ENCODE results near the gene DET1. TPM values are rescaled to one million over a fixed set of nuclear protein-coding genes. Genes with fewer than 3 reads are reported as not detected.

The DET1 gene
- 1 to 10 TPM; 2.2 to 2.8 TPM for total RNA-seq
- polyA plus RNA-seq (2013, experiment 1 of 2) = 5.9 TPM
- 5.3 TPM for polyA plus RNA-seq (2013, experiment 2 of 2)
- total RNA-seq = 0.37 to 15.0 (median 2.1) reads per million in 172 experiments

DNA sequence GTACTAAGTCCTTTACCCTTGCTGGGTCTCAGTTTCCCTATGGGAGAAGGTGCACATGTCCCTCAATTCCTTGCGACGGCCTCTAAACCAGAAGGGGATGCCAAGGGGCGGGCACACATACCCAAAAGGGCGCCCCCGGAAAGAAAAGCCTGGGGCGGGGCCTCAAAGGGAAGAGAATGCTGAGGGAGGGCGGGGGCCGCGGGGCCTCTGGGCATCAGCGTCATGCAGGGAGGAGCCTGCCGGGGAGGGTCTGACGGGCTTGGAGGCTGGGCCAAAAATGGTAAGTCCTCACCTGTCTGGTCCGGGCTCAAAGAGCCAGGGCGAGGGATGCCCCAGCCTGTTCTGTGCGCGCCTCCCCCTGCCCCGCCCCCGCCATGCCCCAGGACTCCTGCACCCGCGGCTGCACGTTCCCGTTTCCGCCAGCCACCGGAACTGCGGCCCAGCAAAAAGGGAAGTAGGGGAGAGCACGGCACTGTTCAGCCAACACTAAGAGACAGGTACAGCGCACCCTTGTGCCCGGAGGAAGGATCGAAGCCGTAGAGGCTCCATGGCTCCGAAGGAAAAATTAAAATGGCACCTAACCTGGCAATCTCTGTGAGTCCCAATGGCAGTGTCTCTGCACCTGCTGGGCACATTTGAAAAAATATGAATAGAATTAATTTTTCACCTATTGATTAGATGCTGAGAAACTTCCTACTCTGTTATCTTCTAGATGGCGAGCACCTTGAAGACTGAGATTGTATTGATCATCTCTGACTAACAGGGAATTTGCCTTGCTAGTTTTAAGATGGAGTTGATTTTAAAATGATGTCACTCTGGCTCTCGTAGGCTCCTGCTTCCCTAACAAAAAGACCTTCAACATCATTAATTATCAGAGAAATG, at the start of gene DET1:
Gene DET1 (minus strand): TSS at position 434 of the 882 bp plus-strand sequence. CDS start 14,976 bp downstream, outside the sequence.
- peak; percentile 74 for TF ChIP-seq CTCF (IDR thresholded peaks at IDR 0.05)
- DNase-seq (peak; percentile 90 to 98 (median 94)), ATAC-seq (ENCODE audit: poor library complexity) (peak; percentile 91)
- Mint-ChIP-seq H3K27ac (peak within 1 kb of the TSS; percentile 95), H3K4me3 (peak within 1 kb of the TSS; percentile 91), H3K4me1 (ENCODE audit: low read depth) (peaks cover 19% of the 10 kb centered on the region), H3K36me3 (ENCODE audit: low read depth) (no peaks in the 10 kb centered on the region), H3K27me3 (no peaks in the 10 kb centered on the region), H3K9me3 (no peaks in the 10 kb centered on the region)
- H3K27me3 ChIP-seq (ENCODE audit: control insufficient read depth in 1 of 2, insufficient read depth in 2 of 2, low read length in 2 of 2) = no peaks in the 10 kb centered on the region
- no peaks in the 10 kb centered on the region for H3K36me3 ChIP-seq (ENCODE audit: insufficient read depth, low read length)
- H3K4me3 ChIP-seq (ENCODE audit: low read length) = peak within 1 kb of the TSS; percentile 66
- POLR2A ChIA-PET = no interaction called here
- CTCF ChIA-PET = no interaction called here
- no peaks in the 10 kb centered on the region for H3K9me3 ChIP-seq (ENCODE audit: control insufficient read depth in 1 of 2, insufficient read depth in 1 of 2, low read length in 2 of 2)
- peaks cover 10% of the 10 kb centered on the region for H3K4me1 ChIP-seq (ENCODE audit: insufficient read depth, low read length)
- intact Hi-C loops (cut with DNase I, micrococcal nuclease) = loop anchor here (1.0 to 10.0 kb wide), 7 partner anchors 75 to 788 kb away; partner anchors contain the start of genes AEN (in 2 of the 2), ABHD2 (in 1 of the 2), MRPL46 (in 1 of the 2) and MRPS11 (in 1 of the 2)
- H3K27ac ChIP-seq (ENCODE audit: low read depth in 1 of 2, low read length in 2 of 2) = peak within 1 kb of the TSS; percentile 64 to 74

- Mint-ChIP-seq H3K36me3 (ENCODE audit: low read depth) (no peaks in the 10 kb centered on the region), H3K4me3 (no peak overlapping the region), H3K27me3 (peaks cover 7% of the 10 kb centered on the region), H3K4me1 (ENCODE audit: low read depth) (no peaks in the 10 kb centered on the region), H3K9me3 (no peaks in the 10 kb centered on the region), H3K27ac (no peak overlapping the region)
- ATAC-seq (ENCODE audit: poor library complexity) (no peak), DNase-seq (no peak)
- Histone ChIP-seq H3K4me3 (ENCODE audit: low read length) (no peak overlapping the region), H3K4me1 (ENCODE audit: insufficient read depth, low read length) (no peaks in the 10 kb centered on the region), H3K27ac (ENCODE audit: low read depth in 1 of 2, low read length in 2 of 2) (no peak overlapping the region), H3K27me3 (ENCODE audit: control insufficient read depth in 1 of 2, insufficient read depth in 2 of 2, low read length in 2 of 2) (no peaks in the 10 kb centered on the region), H3K9me3 (ENCODE audit: control insufficient read depth in 1 of 2, insufficient read depth in 1 of 2, low read length in 2 of 2) (no peaks in the 10 kb centered on the region), H3K36me3 (ENCODE audit: insufficient read depth, low read length) (no peaks in the 10 kb centered on the region)
- POLR2A ChIA-PET = no interaction called here
- intact Hi-C loops (cut with DNase I, micrococcal nuclease) = no loop called here
- CTCF ChIA-PET = no interaction called here
- no peak for TF ChIP-seq CTCF (IDR thresholded peaks at IDR 0.05)
These were observed 44.9 kb upstream of the DET1 start for GRCh38 chr15:88591384-88591783.

DNA sequence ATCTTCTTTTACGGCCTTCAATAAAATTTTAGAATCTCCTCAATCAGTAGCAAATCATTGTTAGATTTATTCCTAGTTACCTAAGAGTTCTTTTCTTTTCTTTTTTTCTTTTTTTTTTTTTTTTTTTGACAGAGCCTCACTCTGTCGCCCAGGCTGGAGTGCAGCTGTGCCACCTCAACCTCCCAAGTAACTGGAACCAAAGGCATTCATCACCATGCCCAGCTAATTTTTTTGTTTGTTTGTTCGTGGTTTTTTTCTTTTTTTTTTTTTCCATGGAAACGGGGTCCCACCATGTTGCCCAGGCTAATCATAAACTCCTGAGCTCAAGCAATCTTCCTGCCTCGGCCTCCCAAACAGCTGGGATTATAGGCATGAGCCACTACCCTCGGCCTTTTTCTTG, 44.3 kb upstream of the DET1 start:
- ATAC-seq (ENCODE audit: poor library complexity) (no peak), DNase-seq (no peak)
- peaks cover 7% of the 10 kb centered on the region for H3K27me3 Mint-ChIP-seq
- H3K4me3 Mint-ChIP-seq = no peak overlapping the region
- Histone ChIP-seq H3K4me3 (ENCODE audit: low read length) (no peak overlapping the region), H3K4me1 (ENCODE audit: insufficient read depth, low read length) (no peaks in the 10 kb centered on the region), H3K9me3 (ENCODE audit: control insufficient read depth in 1 of 2, insufficient read depth in 1 of 2, low read length in 2 of 2) (no peaks in the 10 kb centered on the region), H3K27ac (ENCODE audit: low read depth in 1 of 2, low read length in 2 of 2) (no peak overlapping the region), H3K27me3 (ENCODE audit: control insufficient read depth in 1 of 2, insufficient read depth in 2 of 2, low read length in 2 of 2) (no peaks in the 10 kb centered on the region), H3K36me3 (ENCODE audit: insufficient read depth, low read length) (no peaks in the 10 kb centered on the region)
- intact Hi-C loops (cut with DNase I, micrococcal nuclease) = no loop called here
- TF ChIP-seq CTCF (IDR thresholded peaks at IDR 0.05) = no peak
- ChIA-PET CTCF (no interaction called here), POLR2A (no interaction called here)
- no peaks in the 10 kb centered on the region for H3K4me1 Mint-ChIP-seq (ENCODE audit: low read depth)
- no peak overlapping the region for H3K27ac Mint-ChIP-seq
- no peaks in the 10 kb centered on the region for H3K36me3 Mint-ChIP-seq (ENCODE audit: low read depth)
- no peaks in the 10 kb centered on the region for H3K9me3 Mint-ChIP-seq
